ENCODE data around the gene PCBP4.

PCBP4 gene
- 0.09 to 1.6 (median 0.44) reads per million in 18 experiments for total RNA-seq

GRCh38 chr3:51967384-51968169, at the start of gene PCBP4:
Gene PCBP4, minus strand, starts transcription at chr3:51967454. Its CDS starts 6,214 bp downstream, at chr3:51961240.
- no peak for DNase-seq

- DNase-seq, result no peak
These were observed 48.4 kb upstream of the PCBP4 start for GRCh38 chr3:52015438-52016228.

GRCh38 chr3:52014613-52015012, 47.4 kb upstream of the PCBP4 start:
- no peak for DNase-seq

GRCh38 chr3:52013802-52014598, 46.7 kb upstream of the PCBP4 start:
- DNase-seq, result no peak

GRCh38 chr3:52012699-52013098, 45.4 kb upstream of the PCBP4 start:
- DNase-seq, result no peak

- DNase-seq, result no peak
These were observed 43.2 kb upstream of the PCBP4 start for GRCh38 chr3:52010431-52010830.

GRCh38 chr3:52007291-52007690, 40.0 kb upstream of the PCBP4 start:
- no peak for DNase-seq

- no peak for DNase-seq
These were observed 39.5 kb upstream of the PCBP4 start for GRCh38 chr3:52006820-52007133.

GRCh38 chr3:52006017-52006819, 39.0 kb upstream of the PCBP4 start:
- DNase-seq, result peak; percentile 51 to 82

- peak in 1 of 2 donors; percentile 15 for DNase-seq
These were observed 38.3 kb upstream of the PCBP4 start for GRCh38 chr3:52005571-52005986.

GRCh38 chr3:52004906-52005395, 37.7 kb upstream of the PCBP4 start:
- no peak for DNase-seq

- DNase-seq, result no peak
These were observed 37.0 kb upstream of the PCBP4 start for GRCh38 chr3:52004163-52004787.

GRCh38 chr3:52002748-52003147, 35.5 kb upstream of the PCBP4 start:
- DNase-seq, result no peak

- DNase-seq, result peak; percentile 40 to 54
These were observed 34.3 kb upstream of the PCBP4 start for GRCh38 chr3:52001443-52001974.

GRCh38 chr3:51999846-52000245, 32.6 kb upstream of the PCBP4 start:
- DNase-seq, result no peak

- DNase-seq, result no peak
These were observed 31.5 kb upstream of the PCBP4 start for GRCh38 chr3:51998774-51999173.

GRCh38 chr3:51997935-51998596, 30.8 kb upstream of the PCBP4 start:
- DNase-seq, result no peak

GRCh38 chr3:51997172-51997571, 29.9 kb upstream of the PCBP4 start:
- no peak for DNase-seq

GRCh38 chr3:51995346-51996163, 28.3 kb upstream of the PCBP4 start, which contains the start of gene RPL29:
Gene RPL29, minus strand, starts transcription at chr3:51995895. Its CDS starts 434 bp downstream, at chr3:51995461.
- DNase-seq, result peak; percentile 96 to 97

GRCh38 chr3:51994530-51994929, 27.3 kb upstream of the PCBP4 start:
- DNase-seq, result no peak

Measured in inflammatory macrophage (primary cell).